H9 (cell line): ENCODE results near the gene PDE1A. TPM values are rescaled to one million over a fixed set of nuclear protein-coding genes. Genes with fewer than 3 reads are reported as not detected.

Source experiments
- DNase-seq: peaks from one replicate; pipeline ENCODE4 v3.0.0-alpha.2; 2017
- H2AFZ ChIP-seq: one replicate; pipeline ENCODE4 v1.6.1; 2013; ENCODE audit warnings: mild to moderate bottlenecking, low read length, control low read depth, moderate library complexity
- H2AK5ac ChIP-seq: 2 replicates; pipeline ENCODE4 v1.6.1; 2013; ENCODE audit warnings: low read length, control low read depth, mixed read lengths; ENCODE audit not compliant: insufficient read length
- H2BK120ac ChIP-seq: one replicate; pipeline ENCODE4 v1.6.1; 2013; ENCODE audit warnings: low read depth, mild to moderate bottlenecking, low read length, control low read depth, inconsistent platforms; ENCODE audit not compliant: poor library complexity, severe bottlenecking
- H2BK12ac ChIP-seq: 2 replicates; pipeline ENCODE4 v1.6.1; 2013; ENCODE audit warnings: low read length, control low read depth, mixed read lengths, low read depth; ENCODE audit not compliant: insufficient read length
- H2BK15ac ChIP-seq: 2 replicates; pipeline ENCODE4 v1.6.1; 2013; ENCODE audit warnings: low read depth, low read length, control low read depth
- H2BK20ac ChIP-seq: one replicate; pipeline ENCODE4 v1.6.1; 2013; ENCODE audit warnings: low read depth, mild to moderate bottlenecking, low read length, control low read depth, inconsistent platforms; ENCODE audit not compliant: poor library complexity, severe bottlenecking
- H2BK5ac ChIP-seq: 2 replicates; pipeline ENCODE4 v1.6.1; 2013; ENCODE audit warnings: low read length, control low read depth, mixed read lengths; ENCODE audit not compliant: insufficient read length
- H3K14ac ChIP-seq: 2 replicates; pipeline ENCODE4 v1.6.1; 2013; ENCODE audit warnings: low read length, control low read depth; ENCODE audit not compliant: insufficient read depth
- H3K18ac ChIP-seq: 2 replicates; pipeline ENCODE4 v1.6.1; 2013; ENCODE audit warnings: low read depth, mild to moderate bottlenecking, mixed read lengths, low read length, control low read depth; ENCODE audit not compliant: insufficient read length
- H3K23ac ChIP-seq: 2 replicates; pipeline ENCODE4 v1.6.1; 2013; ENCODE audit warnings: low read length, control low read depth, mixed read lengths, low read depth; ENCODE audit not compliant: insufficient read length
- H3K23me2 ChIP-seq: 2 replicates; pipeline ENCODE4 v1.6.1; 2013; ENCODE audit warnings: low read depth, mild to moderate bottlenecking, mixed read lengths, low read length, control low read depth; ENCODE audit not compliant: insufficient read length, poor library complexity, severe bottlenecking
- H3K27ac ChIP-seq: 2 replicates; pipeline ENCODE4 v1.5.1; 2013; ENCODE audit warnings: low read length, control low read depth, mixed read lengths, low read depth; ENCODE audit not compliant: insufficient read length
- H3K27me3 ChIP-seq: 2 replicates; pipeline ENCODE4 v1.6.1; 2013; ENCODE audit warnings: low read length, control low read depth, inconsistent platforms; ENCODE audit not compliant: insufficient read depth
- H3K4ac ChIP-seq: 2 replicates; pipeline ENCODE4 v1.6.1; 2013; ENCODE audit warnings: low read depth, mild to moderate bottlenecking, control low read depth, inconsistent platforms, low read length, moderate library complexity
- H3K4me1 ChIP-seq: 2 replicates; pipeline ENCODE4 v1.6.1; 2013; ENCODE audit warnings: low read length, control low read depth, inconsistent platforms; ENCODE audit not compliant: insufficient read depth
- H3K4me2 ChIP-seq: 2 replicates; pipeline ENCODE4 v1.6.1; 2013; ENCODE audit warnings: low read length, control low read depth, mixed read lengths; ENCODE audit not compliant: insufficient read length, insufficient read depth
- H3K56ac ChIP-seq: 2 replicates; pipeline ENCODE4 v1.6.1; 2013; ENCODE audit warnings: low read depth, mild to moderate bottlenecking, mixed read lengths, low read length, control low read depth; ENCODE audit not compliant: insufficient read length
- H3K79me1 ChIP-seq: 2 replicates; pipeline ENCODE4 v1.6.1; 2013; ENCODE audit warnings: low read depth, mild to moderate bottlenecking, moderate library complexity, low read length, control low read depth, inconsistent platforms; ENCODE audit not compliant: insufficient read depth, poor library complexity, severe bottlenecking
- H3K79me2 ChIP-seq: 2 replicates; pipeline ENCODE4 v1.6.1; 2013; ENCODE audit warnings: low read length, control low read depth, inconsistent platforms; ENCODE audit not compliant: insufficient read depth
- H3K9ac ChIP-seq: 2 replicates; pipeline ENCODE4 v1.6.1; 2013; ENCODE audit warnings: low read length, control low read depth, mixed read lengths; ENCODE audit not compliant: insufficient read length; ENCODE audit errors: extremely low read depth
- H3K9me3 ChIP-seq: one replicate; pipeline ENCODE4 v1.6.1; 2013; ENCODE audit warnings: low read depth, low read length, inconsistent platforms; ENCODE audit not compliant: control insufficient read depth
- H3T11ph ChIP-seq: one replicate; pipeline ENCODE4 v1.6.1; 2013; ENCODE audit warnings: mild to moderate bottlenecking, low read length, control low read depth, inconsistent platforms
- H4K20me1 ChIP-seq: one replicate; pipeline ENCODE4 v1.6.1; 2013; ENCODE audit not compliant: control insufficient read depth, insufficient read length, insufficient read depth
- H4K5ac ChIP-seq: 2 replicates; pipeline ENCODE4 v1.6.1; 2013; ENCODE audit warnings: low read depth, mild to moderate bottlenecking, mixed read lengths, low read length, control low read depth; ENCODE audit not compliant: insufficient read length
- H4K8ac ChIP-seq: replicated peaks from 2 replicates; pipeline ENCODE4 v1.6.1; 2013; ENCODE audit warnings: low read length, control low read depth, mixed read lengths, low read depth; ENCODE audit not compliant: insufficient read length
- H4K91ac ChIP-seq: 2 replicates; pipeline ENCODE4 v1.6.1; 2013; ENCODE audit warnings: low read depth, mild to moderate bottlenecking, moderate library complexity, mixed read lengths, low read length, control low read depth; ENCODE audit not compliant: insufficient read length
- H3K27ac Mint-ChIP-seq, 3 experiments: 2 replicates in 2 of 3; 3 replicates in 1 of 3; pipeline ENCODE4 v1.8.0; 2020 to 2021; ENCODE audit warnings: mixed read lengths in 3 of 3, mild to moderate bottlenecking in 1 of 3, moderate library complexity in 1 of 3
- H3K27me3 Mint-ChIP-seq: 2 replicates; pipeline ENCODE4 v1.8.0; 2021; ENCODE audit warnings: low read depth, mild to moderate bottlenecking, moderate library complexity, mixed read lengths
- H3K36me3 Mint-ChIP-seq, 3 experiments: 2 replicates in 2 of 3; 3 replicates in 1 of 3; pipeline ENCODE4 v1.8.0; 2020 to 2021; ENCODE audit warnings: low read depth in 3 of 3, mixed read lengths in 3 of 3; ENCODE audit not compliant: insufficient read depth in 1 of 3
- H3K4me1 Mint-ChIP-seq, 2 experiments: 2 replicates each; pipeline ENCODE4 v1.8.0; 2020; ENCODE audit warnings: mixed read lengths in 2 of 2
- H3K4me3 Mint-ChIP-seq, 2 experiments: 2 replicates in 1 of 2; 3 replicates in 1 of 2; pipeline ENCODE4 v1.8.0; 2020 to 2021; ENCODE audit warnings: mild to moderate bottlenecking in 2 of 2, mixed read lengths in 2 of 2, moderate library complexity in 1 of 2
- H3K9me3 Mint-ChIP-seq, 2 experiments: 2 replicates in 1 of 2; 3 replicates in 1 of 2; pipeline ENCODE4 v1.8.0; 2020; ENCODE audit warnings: mild to moderate bottlenecking in 2 of 2, mixed read lengths in 2 of 2, moderate library complexity in 1 of 2
- WGBS: extraction: QIAGEN DNeasy Blood & Tissue Kit; methylation state at CpG from one replicate; pipeline ENCODE4 v1.1.7; 2013; ENCODE audit warnings: missing lambda C conversion rate, low lambda C conversion rate, mixed read lengths; ENCODE audit not compliant: insufficient read length; ENCODE audit errors: extremely low coverage; 5-methylcytosine and 5-hydroxymethylcytosine counted together
- total RNA-seq: library from RNA; stranded (reverse); gene quantifications from 2 replicates; pipeline ENCODE4 v1.2.1, GENCODE V29; 2021
- TF ChIP-seq, protein P1 (sequence below): fragments of 200-600 bp; sonication (generic); conservative IDR thresholded peaks from 3 replicates; pipeline ENCODE4 v1.8.0; 2021; ENCODE audit warnings: antibody characterized with exemption, mild to moderate bottlenecking

The PDE1A gene
- total RNA-seq, 1 experiment from 2014 or later, result 0.11 TPM

DNA sequence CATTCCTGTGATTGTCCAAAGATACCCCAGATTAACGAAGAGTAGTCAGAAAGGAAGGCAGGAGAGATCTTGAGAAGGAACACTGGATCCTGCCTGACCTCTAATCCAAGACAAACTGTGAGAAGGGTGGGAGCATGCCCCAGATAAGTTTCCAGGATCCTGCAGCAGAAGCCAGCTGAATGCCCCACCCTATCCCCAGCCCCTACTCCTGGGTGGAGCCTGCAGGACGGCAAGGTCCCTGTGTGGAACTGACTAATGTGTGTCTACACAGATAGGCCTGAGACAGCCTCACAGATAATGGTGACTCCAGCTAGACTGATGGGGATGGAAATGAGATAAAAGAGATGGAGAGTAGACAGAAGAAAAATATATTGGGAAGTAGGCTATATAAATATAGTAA, 174.3 kb downstream of the PDE1A start:
- H3K27me3 ChIP-seq, result no peaks in the 10 kb centered on the region
- H2AK5ac ChIP-seq, result no peak overlapping the region
- H2BK5ac ChIP-seq, result no peak overlapping the region
- H3K79me1 ChIP-seq, result no peaks in the 10 kb centered on the region
- H3K9ac ChIP-seq, result no peak overlapping the region
- no peak overlapping the region for H2BK20ac ChIP-seq
- H3K14ac ChIP-seq, result no peak overlapping the region
- H3K9me3 ChIP-seq, result no peaks in the 10 kb centered on the region
- Mint-ChIP-seq H3K4me1 (no peaks in the 10 kb centered on the region), H3K27me3 (no peaks in the 10 kb centered on the region), H3K27ac (no peak overlapping the region; a peak in 1 of 7 replicates), H3K4me3 (no peak overlapping the region), H3K9me3 (no peaks in the 10 kb centered on the region), H3K36me3 (no peaks in the 10 kb centered on the region)
- H3K23ac ChIP-seq, result no peak overlapping the region
- no peaks in the 10 kb centered on the region for H3K4me1 ChIP-seq
- H3K4ac ChIP-seq, result no peak overlapping the region
- H3K56ac ChIP-seq, result no peak overlapping the region
- no peak overlapping the region for H2BK120ac ChIP-seq
- H4K5ac ChIP-seq, result no peak overlapping the region
- no peaks in the 10 kb centered on the region for H3K23me2 ChIP-seq
- H3K4me2 ChIP-seq, result no peak overlapping the region
- no CpG with 5 or more reads among the region's 2 CpGs for WGBS
- H3K27ac ChIP-seq, result no peak overlapping the region
- H3K18ac ChIP-seq, result no peak overlapping the region
- H4K20me1 ChIP-seq, result no peaks in the 10 kb centered on the region
- H4K8ac ChIP-seq, result no peak overlapping the region
- H3K79me2 ChIP-seq, result no peaks in the 10 kb centered on the region
- no peak overlapping the region for H2BK15ac ChIP-seq
- no peak for DNase-seq
- H2AFZ ChIP-seq, result no peak overlapping the region
- no peak overlapping the region for H2BK12ac ChIP-seq
- H3T11ph ChIP-seq, result no peak overlapping the region
- TF ChIP-seq, protein P1, sequence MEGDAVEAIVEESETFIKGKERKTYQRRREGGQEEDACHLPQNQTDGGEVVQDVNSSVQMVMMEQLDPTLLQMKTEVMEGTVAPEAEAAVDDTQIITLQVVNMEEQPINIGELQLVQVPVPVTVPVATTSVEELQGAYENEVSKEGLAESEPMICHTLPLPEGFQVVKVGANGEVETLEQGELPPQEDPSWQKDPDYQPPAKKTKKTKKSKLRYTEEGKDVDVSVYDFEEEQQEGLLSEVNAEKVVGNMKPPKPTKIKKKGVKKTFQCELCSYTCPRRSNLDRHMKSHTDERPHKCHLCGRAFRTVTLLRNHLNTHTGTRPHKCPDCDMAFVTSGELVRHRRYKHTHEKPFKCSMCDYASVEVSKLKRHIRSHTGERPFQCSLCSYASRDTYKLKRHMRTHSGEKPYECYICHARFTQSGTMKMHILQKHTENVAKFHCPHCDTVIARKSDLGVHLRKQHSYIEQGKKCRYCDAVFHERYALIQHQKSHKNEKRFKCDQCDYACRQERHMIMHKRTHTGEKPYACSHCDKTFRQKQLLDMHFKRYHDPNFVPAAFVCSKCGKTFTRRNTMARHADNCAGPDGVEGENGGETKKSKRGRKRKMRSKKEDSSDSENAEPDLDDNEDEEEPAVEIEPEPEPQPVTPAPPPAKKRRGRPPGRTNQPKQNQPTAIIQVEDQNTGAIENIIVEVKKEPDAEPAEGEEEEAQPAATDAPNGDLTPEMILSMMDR, result no peak
- no peak overlapping the region for H4K91ac ChIP-seq
